AG04450 (cell line): ENCODE data around the gene SDK1. TPM values are rescaled to one million over a fixed set of nuclear protein-coding genes. Genes with fewer than 3 reads are reported as not detected.

Experiments used
- CTCF ChIA-PET: fragments of 300-600, 350-600 bp; formaldehyde crosslinking; extraction: SDS; loops from one replicate; lab custom pipeline; 2022; ENCODE audit warnings: antibody characterized with exemption, inconsistent platforms; lab: Charles Lee
- POLR2A ChIA-PET: fragments of 350-600 bp; formaldehyde crosslinking; extraction: SDS; loops from one replicate; lab custom pipeline; 2021; ENCODE audit warnings: antibody characterized with exemption, inconsistent platforms; lab: Yijun Ruan, JAX
- DNase-seq: peaks from one replicate; pipeline ENCODE4 v3.0.0-alpha.2; 2011; ENCODE audit warnings: low read depth, low spot score
- H3K27ac ChIP-seq: one replicate; pipeline ENCODE4 v1.5.1; 2012; ENCODE audit warnings: low read depth, low read length, control low read depth
- H3K27me3 ChIP-seq: one replicate; pipeline ENCODE4 v1.6.0; 2012; ENCODE audit warnings: low read length; ENCODE audit not compliant: control insufficient read depth, insufficient read depth
- H3K4me3 ChIP-seq: 2 replicates; pipeline ENCODE4 v1.5.1; 2011; ENCODE audit warnings: mild to moderate bottlenecking, low read depth, low read length, control low read depth
- H3K9me3 ChIP-seq: 2 replicates; pipeline ENCODE4 v1.5.1; 2012; ENCODE audit warnings: low read length; ENCODE audit not compliant: control insufficient read depth, insufficient read depth
- CTCF ChIP-seq: IDR thresholded peaks from 2 replicates; pipeline ENCODE4 v1.5.1; 2011; ENCODE audit warnings: low read depth, low read length, control low read depth, inconsistent platforms
- polyA plus RNA-seq: library from polyadenylated mRNA; depleted of rRNA; stranded (reverse); fragments of >200 nt; gene quantifications from 2 replicates; pipeline ENCODE4 v1.2.3, GENCODE V29; 2011

The SDK1 gene
- polyA plus RNA-seq, 1 experiment: 2.2 TPM

- Histone ChIP-seq H3K4me3 (no peak overlapping the region), H3K9me3 (peaks cover 76% of the 10 kb centered on the region), H3K27ac (no peak overlapping the region), H3K27me3 (no peaks in the 10 kb centered on the region)
- CTCF ChIA-PET: no interaction called here
- TF ChIP-seq CTCF: no peak
- DNase-seq: no peak
- POLR2A ChIA-PET: no interaction called here
These were observed 854.0 kb downstream of the SDK1 start for GRCh38 chr7:4154882-4155535.

- DNase-seq: no peak
- Histone ChIP-seq H3K27me3 (no peaks in the 10 kb centered on the region), H3K4me3 (no peak overlapping the region), H3K9me3 (peaks cover 72% of the 10 kb centered on the region), H3K27ac (no peak overlapping the region)
- CTCF ChIA-PET: no interaction called here
- TF ChIP-seq CTCF: no peak
- POLR2A ChIA-PET: no interaction called here
These were observed 855.1 kb downstream of the SDK1 start for GRCh38 chr7:4156190-4156589.

GRCh38 chr7:4157651-4158050 lies 856.6 kb downstream of the SDK1 start:
- no peak for DNase-seq
- Histone ChIP-seq H3K27ac (no peak overlapping the region), H3K9me3 (peaks cover 76% of the 10 kb centered on the region), H3K27me3 (no peaks in the 10 kb centered on the region), H3K4me3 (no peak overlapping the region)
- ChIA-PET POLR2A (no interaction called here), CTCF (no interaction called here)
- TF ChIP-seq CTCF: no peak

GRCh38 chr7:4158441-4159153 lies 857.5 kb downstream of the SDK1 start:
- DNase-seq: no peak
- Histone ChIP-seq H3K27ac (no peak overlapping the region), H3K9me3 (peaks cover 81% of the 10 kb centered on the region), H3K4me3 (no peak overlapping the region), H3K27me3 (no peaks in the 10 kb centered on the region)
- POLR2A ChIA-PET: no interaction called here
- no peak for TF ChIP-seq CTCF
- CTCF ChIA-PET: no interaction called here

GRCh38 chr7:4159154-4159501 lies 858.1 kb downstream of the SDK1 start:
- POLR2A ChIA-PET: no interaction called here
- Histone ChIP-seq H3K9me3 (peaks cover 86% of the 10 kb centered on the region), H3K27ac (no peak overlapping the region), H3K27me3 (no peaks in the 10 kb centered on the region), H3K4me3 (no peak overlapping the region)
- CTCF ChIA-PET: no interaction called here
- no peak for DNase-seq
- TF ChIP-seq CTCF: no peak
